IMR-90 (cell line): ENCODE measurements around the gene EPN3. TPM values are rescaled to one million over a fixed set of nuclear protein-coding genes. Genes with fewer than 3 reads are reported as not detected.
A peak's percentile ranks its signal among the peaks of the same experiment; 100 is the strongest.

Experiments
- ATAC-seq: fragments of 200-7000 bp; cut with Tn5 transposase; 2 replicates; pipeline ENCODE4 v1.9.1; 2020; ENCODE audit warnings: low read depth, mild to moderate bottlenecking, moderate library complexity
- BruUV-seq: library from RNA; stranded (reverse); fragments of 400-500 nt; replicated peaks from 2 replicates; lab custom pipeline; 2021; lab: Mats Ljungman, UMichigan
- CTCF ChIA-PET: fragments of 300-600 bp; formaldehyde crosslinking; extraction: SDS; loops from one replicate; lab custom pipeline; 2021; ENCODE audit warnings: antibody characterized with exemption; lab: Yijun Ruan, JAX
- POLR2A ChIA-PET: fragments of 300-600 bp; sonication (Branson Sonifier 250); formaldehyde crosslinking; loops from one replicate; lab custom pipeline; 2022; ENCODE audit warnings: antibody characterized with exemption; ENCODE audit not compliant: unreplicated experiment; lab: Charles Lee
- DNase-seq: peaks from one replicate; pipeline ENCODE4 v3.0.0; 2013
- H2AFZ ChIP-seq: replicated peaks from 2 replicates; pipeline ENCODE3; 2013; ENCODE audit warnings: low read length, mild to moderate bottlenecking; ENCODE audit not compliant: poor library complexity
- H2AK5ac ChIP-seq: 2 replicates; pipeline ENCODE4 v1.6.1; 2013; ENCODE audit warnings: low read depth, low read length, inconsistent platforms
- H2AK9ac ChIP-seq: replicated peaks from 2 replicates; pipeline ENCODE3; 2013; ENCODE audit warnings: mild to moderate bottlenecking, low read depth, low read length, moderate library complexity; ENCODE audit not compliant: poor library complexity
- H2BK120ac ChIP-seq: 2 replicates; pipeline ENCODE4 v1.6.1; 2013; ENCODE audit warnings: low read depth, low read length, inconsistent platforms
- H2BK15ac ChIP-seq: 3 replicates; pipeline ENCODE4 v1.6.1; 2013; ENCODE audit warnings: low read depth, low read length, inconsistent platforms
- H2BK20ac ChIP-seq: 2 replicates; pipeline ENCODE4 v1.6.1; 2013; ENCODE audit warnings: low read depth, mild to moderate bottlenecking, inconsistent platforms, low read length, moderate library complexity
- H2BK5ac ChIP-seq: 2 replicates; pipeline ENCODE4 v1.6.1; 2013; ENCODE audit warnings: mild to moderate bottlenecking, low read depth, low read length, inconsistent platforms; ENCODE audit not compliant: poor library complexity, severe bottlenecking
- H3K14ac ChIP-seq: replicated peaks from 2 replicates; pipeline ENCODE4 v1.6.1; 2013; ENCODE audit warnings: low read depth, low read length, inconsistent platforms
- H3K18ac ChIP-seq: 2 replicates; pipeline ENCODE4 v1.6.1; 2013; ENCODE audit warnings: low read depth, low read length, control low read depth
- H3K23ac ChIP-seq: 2 replicates; pipeline ENCODE4 v1.6.1; 2013; ENCODE audit warnings: low read depth, low read length, inconsistent platforms
- H3K27ac ChIP-seq: 2 replicates; pipeline ENCODE4 v1.5.1; 2013; ENCODE audit warnings: mild to moderate bottlenecking, control low read depth, low read length; ENCODE audit not compliant: insufficient read depth
- H3K27me3 ChIP-seq: 2 replicates; pipeline ENCODE4 v1.6.1; 2013; ENCODE audit warnings: low read length; ENCODE audit not compliant: control insufficient read depth, insufficient read depth
- H3K36me3 ChIP-seq: 2 replicates; pipeline ENCODE4 v1.6.1; 2013; ENCODE audit warnings: low read length, mixed read lengths; ENCODE audit not compliant: control insufficient read depth, insufficient read depth
- H3K4ac ChIP-seq: 2 replicates; pipeline ENCODE4 v1.6.1; 2013; ENCODE audit warnings: low read depth, low read length, inconsistent platforms
- H3K4me1 ChIP-seq: 2 replicates; pipeline ENCODE4 v1.6.1; 2013; ENCODE audit warnings: low read length, mixed read lengths; ENCODE audit not compliant: control insufficient read depth, insufficient read depth
- H3K4me2 ChIP-seq: 2 replicates; pipeline ENCODE4 v1.6.1; 2013; ENCODE audit warnings: low read depth, mild to moderate bottlenecking, control low read depth, low read length, moderate library complexity
- H3K4me3 ChIP-seq: 2 replicates; pipeline ENCODE4 v1.5.1; 2013; ENCODE audit warnings: low read depth, mild to moderate bottlenecking, control low read depth, low read length, moderate library complexity; ENCODE audit not compliant: insufficient read depth
- H3K56ac ChIP-seq: 2 replicates; pipeline ENCODE4 v1.6.1; 2013; ENCODE audit warnings: low read length, inconsistent platforms; ENCODE audit not compliant: insufficient read depth; ENCODE audit errors: extremely low read depth
- H3K79me1 ChIP-seq, 2 experiments: 2 replicates each; pipeline ENCODE4 v1.6.1; 2013; ENCODE audit warnings: low read length in 2 of 2, inconsistent platforms in 1 of 2, low read depth in 1 of 2
- H3K9ac ChIP-seq: 2 replicates; pipeline ENCODE4 v1.6.1; 2013; ENCODE audit warnings: low read depth, low read length, control low read depth
- H3K9me1 ChIP-seq: 2 replicates; pipeline ENCODE4 v1.6.1; 2013; ENCODE audit warnings: low read length, inconsistent platforms; ENCODE audit not compliant: insufficient read depth
- H3K9me3 ChIP-seq: 2 replicates; pipeline ENCODE4 v1.6.1; 2013; ENCODE audit warnings: low read length; ENCODE audit not compliant: control insufficient read depth, insufficient read depth
- H4K20me1 ChIP-seq: 2 replicates; pipeline ENCODE4 v1.6.1; 2013; ENCODE audit warnings: low read length, inconsistent platforms; ENCODE audit not compliant: insufficient read depth
- H4K5ac ChIP-seq: 2 replicates; pipeline ENCODE4 v1.6.1; 2013; ENCODE audit warnings: mild to moderate bottlenecking, low read depth, low read length, control low read depth
- H4K8ac ChIP-seq, 2 experiments: 2 replicates each; pipeline ENCODE4 v1.6.1; 2013; ENCODE audit warnings: low read depth in 2 of 2, low read length in 2 of 2, control low read depth in 1 of 2, inconsistent platforms in 1 of 2
- H4K91ac ChIP-seq: 2 replicates; pipeline ENCODE4 v1.6.1; 2013; ENCODE audit warnings: low read depth, low read length, inconsistent platforms; ENCODE audit not compliant: insufficient read depth
- FOS ChIP-seq: fragments of 150-350 bp; IDR thresholded peaks from 2 replicates; pipeline ENCODE4 v1.6.1; 2016; ENCODE audit warnings: low read depth, low read length
- MAZ ChIP-seq: IDR thresholded peaks from 2 replicates; pipeline ENCODE4 v1.6.1; 2012; ENCODE audit warnings: low read depth, mild to moderate bottlenecking, low read length, improper control_type of control experiment, moderate library complexity, borderline replicate concordance
- MXI1 ChIP-seq: IDR thresholded peaks from 2 replicates; pipeline ENCODE4 v1.6.1; 2012; ENCODE audit warnings: low read depth, mild to moderate bottlenecking, low read length, moderate library complexity, borderline replicate concordance
- WGBS, 2 experiments: methylation state at CpG; one replicate each; pipeline versions ENCODE4 v1.1.5 to v1.1.7; 2013; ENCODE audit warnings: missing lambda C conversion rate in 2 of 2; ENCODE audit not compliant: insufficient read length in 1 of 2; ENCODE audit errors: extremely low coverage in 2 of 2; 5-methylcytosine and 5-hydroxymethylcytosine counted together
- dilution Hi-C: fragments of 300-500 bp; cut with HindIII; formaldehyde crosslinking; loops from one replicate; pipeline ENCODE4 v1.14.3; 2018; ENCODE audit warnings: low sequenced_read_pairs; ENCODE audit not compliant: unreplicated experiment
- in situ Hi-C: fragments of 300-500 bp; cut with MboI; formaldehyde crosslinking; loops from 3 replicates; pipeline ENCODE4 v1.14.3; 2019; ENCODE audit warnings: low sequenced_read_pairs, inconsistent platforms, mixed read lengths
- intact Hi-C: fragments of 100-400 bp; cut with micrococcal nuclease; formaldehyde crosslinking; loops from 2 replicates; pipeline ENCODE4 v1.10.0; 2022
- polyA plus RNA-seq, 3 experiments: library from polyadenylated mRNA; depleted of rRNA; stranded (reverse); fragments of >200 nt; gene quantifications; 2 replicates each; pipeline ENCODE4 v1.2.3, GENCODE V29; 2012; ENCODE audit warnings: low replicate concordance in 1 of 3
- total RNA-seq: library from RNA; depleted of rRNA; stranded (reverse); fragments of >200 nt; gene quantifications from 2 replicates; pipeline ENCODE4 v1.2.3, GENCODE V29; 2012

Gene EPN3
- total and polyA plus RNA-seq, 2 of the 4 experiments (the other 2 are of a cell fraction), result 0.09 TPM; not detected in 1

- H3K14ac ChIP-seq, result no peak within 1 kb of the TSS
- CTCF ChIA-PET, result interaction anchor here (0.5 to 2.0 kb wide), 5 partner anchors 10 to 135 kb away, joined by 3 to 6 read pairs (median 6); no protein-coding TSS in a partner anchor
- no peak within 1 kb of the TSS for H4K91ac ChIP-seq
- POLR2A ChIA-PET, result interaction anchor here (0.6 kb wide), 2 partner anchors 67 to 74 kb away, joined by 3 read pairs; no protein-coding TSS in a partner anchor
- H2BK5ac ChIP-seq, result no peak within 1 kb of the TSS
- H2AK9ac ChIP-seq, result peak within 1 kb of the TSS; percentile 7
- H3K9ac ChIP-seq, result no peak within 1 kb of the TSS
- DNase-seq (peak; percentile 70), ATAC-seq (peak; percentile 93)
- peaks cover 65% of the 10 kb centered on the region for H3K27me3 ChIP-seq
- TF ChIP-seq MXI1 (no peak), MAZ (peak; percentile 72; the same call in 1 of the 2 replicates), FOS (no peak; the same call in 1 of the 2 replicates)
- no TSS peak for BruUV-seq
- 0% methylated on average over 2 of the region's 56 CpGs; no CpG with 5 or more reads in 1 of the 2 experiments for WGBS, 2 experiments
- H3K79me1 ChIP-seq, result no peaks in the 10 kb centered on the region
- H4K20me1 ChIP-seq, result peaks cover 3% of the 10 kb centered on the region; the same call in 1 of the 2 replicates
- intact Hi-C loops, result no loop called here
- peak within 1 kb of the TSS; percentile 19 for H3K4me3 ChIP-seq
- H2BK120ac ChIP-seq, result no peak within 1 kb of the TSS
- no peak within 1 kb of the TSS for H2BK15ac ChIP-seq
- peak within 1 kb of the TSS; percentile 81 for H2AFZ ChIP-seq
- H2BK20ac ChIP-seq, result no peak within 1 kb of the TSS
- no peak within 1 kb of the TSS for H3K18ac ChIP-seq
- H3K27ac ChIP-seq, result no peak within 1 kb of the TSS
- H3K56ac ChIP-seq, result no peak within 1 kb of the TSS
- no peak within 1 kb of the TSS for H4K8ac ChIP-seq
- no peak within 1 kb of the TSS for H2AK5ac ChIP-seq
- no peaks in the 10 kb centered on the region for H3K9me3 ChIP-seq
- no peak within 1 kb of the TSS for H3K4ac ChIP-seq
- no peak within 1 kb of the TSS for H3K23ac ChIP-seq
- dilution Hi-C loops, result no loop called here
- H3K4me1 ChIP-seq, result peaks cover 9% of the 10 kb centered on the region; the same call in 1 of the 2 replicates
- in situ Hi-C loops, result no loop called here
- H3K4me2 ChIP-seq, result peak within 1 kb of the TSS; percentile 68
- H3K9me1 ChIP-seq, result 0 out of 2 replicates have a peak, but pooled peaks cover 5% of the 10 kb centered on the region
- peaks cover 5% of the 10 kb centered on the region; the same call in 1 of the 2 replicates for H3K36me3 ChIP-seq
- no peak within 1 kb of the TSS for H4K5ac ChIP-seq
These were observed 27.8 kb downstream of the EPN3 start, which contains the start of gene CACNA1G for GRCh38 chr17:50560185-50560824. CACNA1G (plus strand) TSS chr17:50560715; CDS start chr17:50561460, 745 bp downstream.
